Body of pancreas (tissue), 4 donors: Measurements from ENCODE around the gene SYNPR.

ENCODE experiments used
- POLR2A ChIP-seq, 3 donors: fragments of 450-650 bp; IDR thresholded peaks; one replicate each; pipeline ENCODE4 v1.6.1; 2016; ENCODE audit warnings: antibody characterized with exemption in 3 of 3, mild to moderate bottlenecking in 2 of 3
- TF ChIP-seq, protein P1 (sequence below), 7 experiments: fragments of 450-650 bp in 4 of 7; fragments of 200-600 bp in 3 of 7; sonication (generic) in 3 of 7; IDR thresholded peaks; one replicate each; pipeline ENCODE4 v1.5.1; 2016 to 2019; ENCODE audit warnings: antibody characterized with exemption in 7 of 7

DNA sequence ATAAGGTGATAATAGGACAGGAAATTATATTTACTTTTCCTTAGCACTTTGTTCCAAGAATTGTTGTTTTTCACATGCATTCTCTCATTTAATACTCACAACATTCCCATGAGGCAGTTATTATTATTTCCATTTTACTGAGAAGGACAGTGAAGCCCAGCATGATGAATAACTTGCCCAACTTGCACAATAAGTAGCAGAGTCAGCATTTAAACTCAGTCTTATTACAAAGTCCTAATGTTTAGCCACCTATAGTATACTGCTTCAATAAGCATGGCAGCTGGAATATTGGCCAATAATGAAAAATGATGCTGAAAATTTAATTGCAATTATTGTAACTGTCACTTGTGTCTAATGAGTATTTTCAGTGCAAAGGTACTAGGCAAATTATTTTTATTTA, 45.7 kb downstream of the SYNPR start:
- TF ChIP-seq, protein P1, sequence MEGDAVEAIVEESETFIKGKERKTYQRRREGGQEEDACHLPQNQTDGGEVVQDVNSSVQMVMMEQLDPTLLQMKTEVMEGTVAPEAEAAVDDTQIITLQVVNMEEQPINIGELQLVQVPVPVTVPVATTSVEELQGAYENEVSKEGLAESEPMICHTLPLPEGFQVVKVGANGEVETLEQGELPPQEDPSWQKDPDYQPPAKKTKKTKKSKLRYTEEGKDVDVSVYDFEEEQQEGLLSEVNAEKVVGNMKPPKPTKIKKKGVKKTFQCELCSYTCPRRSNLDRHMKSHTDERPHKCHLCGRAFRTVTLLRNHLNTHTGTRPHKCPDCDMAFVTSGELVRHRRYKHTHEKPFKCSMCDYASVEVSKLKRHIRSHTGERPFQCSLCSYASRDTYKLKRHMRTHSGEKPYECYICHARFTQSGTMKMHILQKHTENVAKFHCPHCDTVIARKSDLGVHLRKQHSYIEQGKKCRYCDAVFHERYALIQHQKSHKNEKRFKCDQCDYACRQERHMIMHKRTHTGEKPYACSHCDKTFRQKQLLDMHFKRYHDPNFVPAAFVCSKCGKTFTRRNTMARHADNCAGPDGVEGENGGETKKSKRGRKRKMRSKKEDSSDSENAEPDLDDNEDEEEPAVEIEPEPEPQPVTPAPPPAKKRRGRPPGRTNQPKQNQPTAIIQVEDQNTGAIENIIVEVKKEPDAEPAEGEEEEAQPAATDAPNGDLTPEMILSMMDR (IDR thresholded peaks at IDR 0.05) = no peak
- no peak for TF ChIP-seq POLR2A (IDR thresholded peaks at IDR 0.05)
